Ovary (tissue), 9 donors: Measurements from ENCODE around the gene RPP40. TPM values are rescaled to one million over a fixed set of nuclear protein-coding genes. Genes with fewer than 3 reads are reported as not detected.
A peak's percentile ranks its signal among the peaks of the same experiment; 100 is the strongest.

Source experiments
- DNase-seq, 5 donors: peaks; one replicate each; pipeline ENCODE4 v3.0.0-alpha.2; 2019 to 2020
- H3K27ac ChIP-seq, 2 donors: fragments of 200-600 bp; one replicate each; pipeline versions ENCODE4 v1.5.1 to v1.8.0; 2019 to 2022
- H3K27me3 ChIP-seq: fragments of 200-600 bp; one replicate; pipeline ENCODE4 v1.8.0; 2022
- H3K36me3 ChIP-seq: fragments of 200-600 bp; sonication (generic); one replicate; pipeline ENCODE4 v1.5.1; 2019
- H3K4me1 ChIP-seq: one replicate; pipeline ENCODE4 v1.8.1; 2013; ENCODE audit warnings: mild to moderate bottlenecking, moderate library complexity; ENCODE audit not compliant: insufficient read depth
- H3K4me3 ChIP-seq: fragments of 200-600 bp; sonication (generic); one replicate; pipeline ENCODE4 v1.5.1; 2017
- H3K9me3 ChIP-seq, 2 donors: fragments of 200-600 bp in 1 of 2; sonication (generic) in 1 of 2; one replicate each; pipeline versions ENCODE4 v1.5.1 to v1.8.1; 2013 to 2019; ENCODE audit warnings: mild to moderate bottlenecking in 1 of 2, moderate library complexity in 1 of 2
- EP300 ChIP-seq: sonication (generic); formaldehyde crosslinking; IDR thresholded peaks from one replicate; pipeline ENCODE4 v1.6.1; 2017; ENCODE audit warnings: antibody characterized with exemption
- POLR2A ChIP-seq: fragments of 450-650 bp; IDR thresholded peaks from one replicate; pipeline ENCODE4 v1.6.1; 2017; ENCODE audit warnings: antibody characterized with exemption, mild to moderate bottlenecking, moderate library complexity
- WGBS, 3 donors: extraction: QIAGEN DNeasy Blood & Tissue Kit in 1 of 3; methylation state at CpG; one replicate each; pipeline versions ENCODE4 v1.1.5 to v1.1.7; 2013 to 2017; 5-methylcytosine and 5-hydroxymethylcytosine counted together
- intact Hi-C, 4 donors: fragments of 100-400 bp; cut with DNase I; formaldehyde crosslinking; loops; one replicate each; pipeline versions ENCODE4 v1.11.0 to v1.15.1; 2022 to 2023
- polyA plus RNA-seq, 2 donors: library from polyadenylated mRNA; stranded (reverse); fragments of 200-250 nt in 1 of 2; fragments of 350-450 nt in 1 of 2; fragmentation: Illumina TruSeq in 1 of 2; extraction: RNeasy Lipid Tissue Mini Kit (QIAGEN cat#74804) in 1 of 2; gene quantifications; one replicate each; pipeline ENCODE4 v1.2.3, GENCODE V29; 2013 to 2014
- total RNA-seq, 7 donors: library from RNA; depleted of rRNA in 2 of 7; stranded (reverse); fragments of >200 nt in 2 of 7; fragmentation: NEBNext Ultra II Directional in 3 of 7; extraction: Animal tissue kit (Norgen Biotek cat#: 25700) in 3 of 7; gene quantifications; one replicate each; pipeline versions ENCODE4 v1.1.0 to v1.2.4, GENCODE V29; 2016 to 2023
- TF ChIP-seq, protein P1 (sequence below), 3 donors: fragments of 450-650 bp in 2 of 3; fragments of 200-600 bp in 1 of 3; IDR thresholded peaks; one replicate each; pipeline versions ENCODE4 v1.5.1 to v1.8.0; 2016 to 2022; ENCODE audit warnings: antibody characterized with exemption in 3 of 3, mild to moderate bottlenecking in 1 of 3
- donor health status: DM: no; HTN: no; CAD: no; lungs with moderate emphysema.
- donor health status: DM: no; HTN: no; CAD: no.
- donor health status: Bipolar disorder and iron deficiency.
- donor health status: DM: yes; HTN: yes; CAD: no.
- donor health status: DM: no; HTN: no; CAD: no.
- donor health status: DM: yes; HTN: yes; CAD: no.

The RPP40 gene
- total and polyA plus RNA-seq, 9 donors, result 2.2 to 11.6 (median 6.0) TPM

DNA sequence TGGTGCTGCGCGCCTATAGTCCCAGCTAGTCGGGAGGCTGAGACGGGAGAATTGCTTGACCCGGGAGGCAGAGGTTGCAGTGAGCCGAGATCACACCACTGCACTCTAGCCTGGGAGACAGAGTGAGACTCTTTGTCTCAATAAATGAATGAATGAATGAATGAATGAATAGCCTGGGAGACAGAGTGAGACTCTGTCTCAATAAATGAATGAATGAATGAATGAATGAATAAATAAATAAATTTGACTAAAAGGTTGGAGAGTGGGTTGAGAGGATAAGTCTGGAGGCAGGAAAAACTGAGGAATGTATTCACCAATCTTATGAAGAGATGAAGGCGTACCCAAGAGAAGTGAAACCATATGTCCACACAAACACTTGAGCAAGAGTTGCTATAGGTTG lies 24.5 kb upstream of the RPP40 start:
- no peaks in the 10 kb centered on the region for H3K36me3 ChIP-seq
- peaks cover 2% of the 10 kb centered on the region for H3K4me1 ChIP-seq
- H3K9me3 ChIP-seq, result no peaks in the 10 kb centered on the region
- TF ChIP-seq POLR2A (no peak), EP300 (no peak)
- TF ChIP-seq, protein P1, sequence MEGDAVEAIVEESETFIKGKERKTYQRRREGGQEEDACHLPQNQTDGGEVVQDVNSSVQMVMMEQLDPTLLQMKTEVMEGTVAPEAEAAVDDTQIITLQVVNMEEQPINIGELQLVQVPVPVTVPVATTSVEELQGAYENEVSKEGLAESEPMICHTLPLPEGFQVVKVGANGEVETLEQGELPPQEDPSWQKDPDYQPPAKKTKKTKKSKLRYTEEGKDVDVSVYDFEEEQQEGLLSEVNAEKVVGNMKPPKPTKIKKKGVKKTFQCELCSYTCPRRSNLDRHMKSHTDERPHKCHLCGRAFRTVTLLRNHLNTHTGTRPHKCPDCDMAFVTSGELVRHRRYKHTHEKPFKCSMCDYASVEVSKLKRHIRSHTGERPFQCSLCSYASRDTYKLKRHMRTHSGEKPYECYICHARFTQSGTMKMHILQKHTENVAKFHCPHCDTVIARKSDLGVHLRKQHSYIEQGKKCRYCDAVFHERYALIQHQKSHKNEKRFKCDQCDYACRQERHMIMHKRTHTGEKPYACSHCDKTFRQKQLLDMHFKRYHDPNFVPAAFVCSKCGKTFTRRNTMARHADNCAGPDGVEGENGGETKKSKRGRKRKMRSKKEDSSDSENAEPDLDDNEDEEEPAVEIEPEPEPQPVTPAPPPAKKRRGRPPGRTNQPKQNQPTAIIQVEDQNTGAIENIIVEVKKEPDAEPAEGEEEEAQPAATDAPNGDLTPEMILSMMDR (IDR thresholded peaks at IDR 0.05), result no peak
- intact Hi-C loops, result loop anchor here in 1 of 4 donors (5.0 kb wide), 1 partner anchor 1671 kb away; no protein-coding TSS in a partner anchor
- H3K27me3 ChIP-seq, result no peaks in the 10 kb centered on the region
- no peak for DNase-seq
- 96 to 98% (median 96%) methylated on average over 7 of the region's 7 CpGs for WGBS, 3 donors
- H3K4me3 ChIP-seq, result no peak overlapping the region
- H3K27ac ChIP-seq, result no peak overlapping the region

DNA sequence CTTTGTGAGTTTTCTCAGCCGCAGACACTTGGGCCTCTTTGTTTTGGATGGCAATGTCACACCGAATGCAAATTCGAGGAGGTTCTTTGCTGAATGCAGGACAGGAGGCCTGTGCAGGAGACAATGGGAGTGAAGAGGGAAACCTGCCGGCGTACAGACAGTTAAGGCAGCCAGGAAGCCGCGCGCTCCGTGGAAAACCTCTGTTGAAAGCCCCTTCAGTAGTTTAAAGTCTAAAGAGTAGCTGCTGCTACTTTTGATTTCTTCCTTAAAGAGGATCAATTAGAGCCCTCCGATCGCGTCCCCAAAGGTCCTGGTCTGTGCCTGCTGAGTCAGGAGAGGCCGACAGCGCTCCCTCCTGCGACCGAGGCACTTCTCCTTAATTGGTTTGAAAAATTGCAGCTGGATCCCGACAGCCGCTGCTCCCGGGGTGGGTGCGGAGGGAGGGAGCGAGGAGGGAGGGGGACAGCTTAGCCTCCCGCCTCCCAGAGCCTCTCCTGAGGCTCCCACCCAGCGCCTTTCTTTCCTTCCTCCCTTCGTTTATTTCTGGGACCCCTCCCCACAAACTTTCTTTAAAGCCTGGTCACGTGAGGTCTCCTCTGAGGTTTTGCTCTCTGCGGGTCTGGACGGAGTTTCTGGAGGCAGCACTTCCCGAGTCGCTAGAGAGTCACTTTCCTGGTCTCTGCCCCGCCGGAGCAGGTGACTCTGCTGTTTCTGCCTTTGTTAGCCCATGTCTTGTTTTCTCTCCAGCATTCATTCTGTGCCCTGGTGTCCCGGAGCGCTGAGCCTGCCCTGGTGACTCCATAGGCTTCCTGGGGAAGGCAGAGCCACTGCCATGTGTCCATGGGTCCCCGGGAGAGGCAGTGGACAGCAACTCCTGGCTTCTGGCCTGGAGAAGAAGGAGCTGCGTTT lies 22.3 kb upstream of the RPP40 start:
- peak overlapping the region; percentile 41 for H3K4me3 ChIP-seq
- H3K36me3 ChIP-seq, result no peaks in the 10 kb centered on the region
- TF ChIP-seq POLR2A, result no peak
- no peak for TF ChIP-seq EP300
- TF ChIP-seq, protein P1 (IDR thresholded peaks at IDR 0.05), result peak in 1 of 3 donors; percentile 12
- no peaks in the 10 kb centered on the region for H3K27me3 ChIP-seq
- no peaks in the 10 kb centered on the region for H3K9me3 ChIP-seq
- 1 to 2% (median 2%) methylated on average over 35 of the region's 35 CpGs for WGBS, 3 donors
- peak overlapping the region; percentile 4 to 31 for H3K27ac ChIP-seq
- peak; percentile 58 to 71 (median 66) for DNase-seq
- H3K4me1 ChIP-seq, result peaks cover 2% of the 10 kb centered on the region
- intact Hi-C loops, result loop anchor here in 1 of 4 donors (5.0 kb wide), 1 partner anchor 1669 kb away; no protein-coding TSS in a partner anchor

DNA sequence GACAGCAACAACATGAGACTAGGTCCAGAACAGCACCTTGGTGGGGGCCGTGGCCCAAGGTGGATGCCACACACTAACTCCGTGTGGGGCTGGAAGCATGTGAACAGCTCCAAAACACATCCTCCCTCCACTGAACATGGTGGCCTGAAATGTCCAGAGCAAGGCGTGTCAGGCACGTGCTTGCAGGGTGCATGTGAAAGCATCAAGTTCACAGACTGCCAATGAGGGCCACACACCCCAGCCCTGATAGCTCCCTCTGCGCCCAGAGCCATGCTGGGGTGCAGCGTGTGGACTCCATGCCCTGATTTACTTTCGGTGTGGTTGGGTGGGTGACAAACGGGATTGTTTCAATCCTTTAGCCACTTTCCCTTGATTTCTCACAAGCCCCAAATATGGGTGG lies 20.1 kb upstream of the RPP40 start:
- H3K4me3 ChIP-seq, result no peak overlapping the region
- no peaks in the 10 kb centered on the region for H3K9me3 ChIP-seq
- no peaks in the 10 kb centered on the region for H3K27me3 ChIP-seq
- H3K36me3 ChIP-seq, result no peaks in the 10 kb centered on the region
- DNase-seq, result no peak
- TF ChIP-seq, protein P1 (IDR thresholded peaks at IDR 0.05), result no peak
- TF ChIP-seq POLR2A, result no peak
- no peak for TF ChIP-seq EP300
- H3K4me1 ChIP-seq, result peaks cover 2% of the 10 kb centered on the region
- H3K27ac ChIP-seq, result no peak overlapping the region
- 95 to 98% (median 95%) methylated on average over 8 of the region's 8 CpGs for WGBS, 3 donors
- intact Hi-C loops, result loop anchor here in 1 of 4 donors (2.0 kb wide), 1 partner anchor 45 kb away; no protein-coding TSS in a partner anchor

DNA sequence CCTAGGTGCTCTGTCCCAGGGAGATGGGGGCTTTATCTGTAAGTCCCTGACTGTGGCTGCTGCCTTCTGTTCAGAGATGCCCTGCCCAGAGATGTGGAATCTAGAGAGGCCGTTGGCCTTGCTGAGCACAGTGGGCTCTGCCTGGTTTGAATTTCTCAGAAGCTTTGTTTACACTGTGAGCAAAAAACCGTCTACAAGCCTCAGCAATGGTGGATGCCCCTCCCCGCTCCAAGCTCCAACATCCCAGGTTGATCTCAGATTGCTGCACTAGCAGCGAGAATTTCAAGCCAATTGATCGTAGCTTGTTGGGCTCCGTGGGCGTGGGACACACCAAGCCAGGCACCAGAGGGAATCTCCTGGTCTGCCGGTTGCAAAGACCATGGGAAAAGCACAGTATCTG lies 16.3 kb upstream of the RPP40 start:
- intact Hi-C loops, result no loop called here
- no peak for TF ChIP-seq POLR2A
- TF ChIP-seq EP300, result no peak
- TF ChIP-seq, protein P1 (IDR thresholded peaks at IDR 0.05), result no peak

More for the DNA sequence above, 16.3 kb upstream of the RPP40 start:
- H3K4me1 ChIP-seq, result no peaks in the 10 kb centered on the region
- no peaks in the 10 kb centered on the region for H3K9me3 ChIP-seq
- H3K36me3 ChIP-seq, result no peaks in the 10 kb centered on the region
- no peaks in the 10 kb centered on the region for H3K27me3 ChIP-seq
- H3K27ac ChIP-seq, result no peak overlapping the region
- no peak overlapping the region for H3K4me3 ChIP-seq
- no peak for DNase-seq
- WGBS, 3 donors, result 83 to 84% (median 84%) methylated on average over 8 of the region's 8 CpGs
